Measurements from ENCODE around the gene ANKRD37. TPM values are rescaled to one million over a fixed set of nuclear protein-coding genes. Genes with fewer than 3 reads are reported as not detected.

ANKRD37 gene
- total and polyA plus RNA-seq, 3 experiments from 2014 or later: 14.5 to 16.1 (median 16.1) TPM

- H3K9me3 ChIP-seq (ENCODE audit: low read length): no peaks in the 10 kb centered on the region
- H3K4me3 ChIP-seq (ENCODE audit: low read length): no peak overlapping the region
- Mint-ChIP-seq H3K4me3 (no peak overlapping the region), H3K27ac (no peak overlapping the region), H3K27me3 (no peaks in the 10 kb centered on the region), H3K9me3 (no peaks in the 10 kb centered on the region), H3K4me1 (no peaks in the 10 kb centered on the region), H3K36me3 (peaks cover 7 to 64% (median 17%) of the 10 kb centered on the region in 3 donors)
- H3K4me1 ChIP-seq (ENCODE audit: insufficient read depth, low read length): no peaks in the 10 kb centered on the region
- CTCF ChIA-PET: no interaction called here
- DNase-seq: no peak
- no peak overlapping the region for H3K27ac ChIP-seq (ENCODE audit: low read depth, low read length)
- no peaks in the 10 kb centered on the region for H3K27me3 ChIP-seq (ENCODE audit: insufficient read depth, low read length, poor library complexity, severe bottlenecking)
- POLR2A ChIA-PET: no interaction called here
- peaks cover 6% of the 10 kb centered on the region for H3K36me3 ChIP-seq (ENCODE audit: insufficient read depth, low read length)
Measured at GRCh38 chr4:185411849-185412248, 15.2 kb downstream of the ANKRD37 start.

- Mint-ChIP-seq H3K27ac (no peak overlapping the region), H3K4me1 (peaks cover 0 to 4% (median 0%) of the 10 kb centered on the region in 3 donors), H3K27me3 (no peaks in the 10 kb centered on the region), H3K36me3 (peaks cover 8 to 69% (median 21%) of the 10 kb centered on the region in 3 donors), H3K4me3 (no peak overlapping the region), H3K9me3 (no peaks in the 10 kb centered on the region)
- Histone ChIP-seq H3K4me3 (ENCODE audit: low read length) (no peak overlapping the region), H3K9me3 (ENCODE audit: low read length) (no peaks in the 10 kb centered on the region), H3K4me1 (ENCODE audit: insufficient read depth, low read length) (no peaks in the 10 kb centered on the region), H3K27ac (ENCODE audit: low read depth, low read length) (no peak overlapping the region), H3K27me3 (ENCODE audit: insufficient read depth, low read length, poor library complexity, severe bottlenecking) (no peaks in the 10 kb centered on the region), H3K36me3 (ENCODE audit: insufficient read depth, low read length) (peaks cover 6% of the 10 kb centered on the region)
- CTCF ChIA-PET: no interaction called here
- POLR2A ChIA-PET: no interaction called here
- DNase-seq: no peak
Measured at GRCh38 chr4:185412412-185412811, 15.8 kb downstream of the ANKRD37 start.

- H3K4me3 Mint-ChIP-seq: no peak overlapping the region
- Histone ChIP-seq H3K27me3 (ENCODE audit: insufficient read depth, low read length, poor library complexity, severe bottlenecking) (no peaks in the 10 kb centered on the region), H3K4me1 (ENCODE audit: insufficient read depth, low read length) (no peaks in the 10 kb centered on the region), H3K27ac (ENCODE audit: low read depth, low read length) (no peak overlapping the region), H3K36me3 (ENCODE audit: insufficient read depth, low read length) (no peaks in the 10 kb centered on the region), H3K4me3 (ENCODE audit: low read length) (no peak overlapping the region), H3K9me3 (ENCODE audit: low read length) (no peaks in the 10 kb centered on the region)
- ChIA-PET CTCF (no interaction called here), POLR2A (no interaction called here)
- peaks cover 8 to 21% (median 14%) of the 10 kb centered on the region in 3 donors for H3K4me1 Mint-ChIP-seq
- no peak overlapping the region for H3K27ac Mint-ChIP-seq
- H3K36me3 Mint-ChIP-seq: peaks cover 10 to 74% (median 19%) of the 10 kb centered on the region in 3 donors
- no peak for DNase-seq
- no peaks in the 10 kb centered on the region for H3K9me3 Mint-ChIP-seq
- H3K27me3 Mint-ChIP-seq: no peaks in the 10 kb centered on the region
Measured at GRCh38 chr4:185416955-185417354, 20.3 kb downstream of the ANKRD37 start.

- H3K4me3 ChIP-seq (ENCODE audit: low read length): no peak overlapping the region
- DNase-seq: no peak
- H3K36me3 Mint-ChIP-seq: peaks cover 10 to 53% (median 18%) of the 10 kb centered on the region in 3 donors
- ChIA-PET POLR2A (interaction anchor here (0.8 kb wide), 1 partner anchor 19 kb away, joined by 3 read pairs; no protein-coding TSS in a partner anchor), CTCF (no interaction called here)
- no peaks in the 10 kb centered on the region for H3K27me3 ChIP-seq (ENCODE audit: insufficient read depth, low read length, poor library complexity, severe bottlenecking)
- H3K4me3 Mint-ChIP-seq: no peak overlapping the region
- peaks cover 21% of the 10 kb centered on the region for H3K4me1 ChIP-seq (ENCODE audit: insufficient read depth, low read length)
- no peak overlapping the region for H3K27ac ChIP-seq (ENCODE audit: low read depth, low read length)
- H3K27me3 Mint-ChIP-seq: peaks cover 0 to 4% of the 10 kb centered on the region in 2 donors
- H3K36me3 ChIP-seq (ENCODE audit: insufficient read depth, low read length): no peaks in the 10 kb centered on the region
- H3K9me3 Mint-ChIP-seq: no peaks in the 10 kb centered on the region
- H3K27ac Mint-ChIP-seq: peak overlapping the region in 5 of 8 donors; percentile 4 to 58 (median 21)
- no peaks in the 10 kb centered on the region for H3K9me3 ChIP-seq (ENCODE audit: low read length)
- H3K4me1 Mint-ChIP-seq: peaks cover 33 to 54% (median 47%) of the 10 kb centered on the region in 3 donors
Measured at GRCh38 chr4:185421366-185422124, 24.9 kb downstream of the ANKRD37 start.

- POLR2A ChIA-PET: interaction anchor here (0.9 to 2.8 kb wide), 2 partner anchors 27 to 30 kb away, joined by 4 to 39 read pairs; partner anchors contain the start of genes ANKRD37 and LRP2BP
- Histone ChIP-seq H3K4me1 (ENCODE audit: insufficient read depth, low read length) (peaks cover 21% of the 10 kb centered on the region), H3K4me3 (ENCODE audit: low read length) (peak overlapping the region; percentile 94), H3K36me3 (ENCODE audit: insufficient read depth, low read length) (no peaks in the 10 kb centered on the region), H3K27ac (ENCODE audit: low read depth, low read length) (peak overlapping the region; percentile 100), H3K27me3 (ENCODE audit: insufficient read depth, low read length, poor library complexity, severe bottlenecking) (no peaks in the 10 kb centered on the region), H3K9me3 (ENCODE audit: low read length) (no peaks in the 10 kb centered on the region)
- peaks cover 6 to 26% (median 9%) of the 10 kb centered on the region in 3 donors for H3K36me3 Mint-ChIP-seq
- CTCF ChIA-PET: interaction anchor here (1.2 to 5.2 kb wide), 3 partner anchors 21 to 173 kb away, joined by 3 to 19 read pairs (median 9); partner anchors contain the start of genes ANKRD37 and LRP2BP
- peaks cover 32 to 43% (median 43%) of the 10 kb centered on the region in 3 donors for H3K4me1 Mint-ChIP-seq
- peak overlapping the region; percentile 82 to 100 (median 100) for H3K27ac Mint-ChIP-seq
- H3K9me3 Mint-ChIP-seq: no peaks in the 10 kb centered on the region
- peaks cover 0 to 11% of the 10 kb centered on the region in 2 donors for H3K27me3 Mint-ChIP-seq
- H3K4me3 Mint-ChIP-seq: peak overlapping the region; percentile 81 to 99 (median 91)
- peak in 2 of 5 donors; percentile 20 to 26 for DNase-seq
Measured at GRCh38 chr4:185424905-185425646, 28.4 kb downstream of the ANKRD37 start.

GRCh38 chr4:185425647-185426352, 29.2 kb downstream of the ANKRD37 start, which contains the start of gene UFSP2:
Gene UFSP2, minus strand, starts transcription at chr4:185425964. Its CDS starts 96 bp downstream, at chr4:185425868.
- H3K27ac ChIP-seq (ENCODE audit: low read depth, low read length): peak within 1 kb of the TSS; percentile 100
- peaks cover 6 to 25% (median 9%) of the 10 kb centered on the region in 3 donors for H3K36me3 Mint-ChIP-seq

GRCh38 chr4:185426960-185427688, 30.5 kb downstream of the ANKRD37 start:
- peaks cover 4% of the 10 kb centered on the region for H3K27me3 ChIP-seq (ENCODE audit: insufficient read depth, low read length, poor library complexity, severe bottlenecking)
- Mint-ChIP-seq H3K9me3 (no peaks in the 10 kb centered on the region), H3K27me3 (peaks cover 0 to 11% of the 10 kb centered on the region in 2 donors), H3K4me1 (peaks cover 25 to 32% (median 31%) of the 10 kb centered on the region in 3 donors), H3K4me3 (peak overlapping the region in 6 of 7 donors; percentile 4 to 99 (median 36)), H3K27ac (peak overlapping the region; percentile 24 to 85 (median 78)), H3K36me3 (peaks cover 0 to 13% (median 0%) of the 10 kb centered on the region in 3 donors)
- H3K27ac ChIP-seq (ENCODE audit: low read depth, low read length): no peak overlapping the region
- H3K36me3 ChIP-seq (ENCODE audit: insufficient read depth, low read length): no peaks in the 10 kb centered on the region
- POLR2A ChIA-PET: interaction anchor here (0.7 to 2.8 kb wide), 2 partner anchors 11 to 32 kb away, joined by 4 to 39 read pairs; partner anchors contain the start of genes ANKRD37 and LRP2BP
- DNase-seq: peak in 1 of 5 donors; percentile 3
- peaks cover 21% of the 10 kb centered on the region for H3K4me1 ChIP-seq (ENCODE audit: insufficient read depth, low read length)
- H3K9me3 ChIP-seq (ENCODE audit: low read length): no peaks in the 10 kb centered on the region
- H3K4me3 ChIP-seq (ENCODE audit: low read length): no peak overlapping the region
- CTCF ChIA-PET: interaction anchor here (0.7 to 5.2 kb wide), 5 partner anchors 24 to 764 kb away, joined by 3 to 19 read pairs (median 5); partner anchors contain the start of genes ANKRD37, CCDC110, CYP4V2 and LRP2BP

More at GRCh38 chr4:185425647-185426352, 29.2 kb downstream of the ANKRD37 start, which contains the start of gene UFSP2:
- Histone ChIP-seq H3K27me3 (ENCODE audit: insufficient read depth, low read length, poor library complexity, severe bottlenecking) (no peaks in the 10 kb centered on the region), H3K9me3 (ENCODE audit: low read length) (no peaks in the 10 kb centered on the region), H3K4me3 (ENCODE audit: low read length) (peak within 1 kb of the TSS; percentile 94), H3K36me3 (ENCODE audit: insufficient read depth, low read length) (no peaks in the 10 kb centered on the region), H3K4me1 (ENCODE audit: insufficient read depth, low read length) (peaks cover 21% of the 10 kb centered on the region)
- POLR2A ChIA-PET: interaction anchor here (0.6 to 2.8 kb wide), 3 partner anchors 27 to 1158 kb away, joined by 4 to 39 read pairs (median 13); partner anchors contain the start of genes ANKRD37 and LRP2BP
- Mint-ChIP-seq H3K27me3 (peaks cover 0 to 11% of the 10 kb centered on the region in 2 donors), H3K27ac (peak within 1 kb of the TSS; percentile 82 to 100 (median 100)), H3K4me1 (peaks cover 32 to 43% (median 43%) of the 10 kb centered on the region in 3 donors), H3K4me3 (peak within 1 kb of the TSS; percentile 81 to 99 (median 91)), H3K9me3 (no peaks in the 10 kb centered on the region)
- CTCF ChIA-PET: interaction anchor here (0.9 to 5.2 kb wide), 4 partner anchors 21 to 172 kb away, joined by 3 to 19 read pairs (median 7); partner anchors contain the start of genes ANKRD37, CCDC110 and LRP2BP
- DNase-seq: peak; percentile 84 to 94 (median 90)

All from CD8-positive, alpha-beta memory T cell (primary cell).